Endothelial cell of umbilical vein (primary cell): ENCODE measurements around the gene SH3BP5.

Source experiments
- EZH2 ChIP-seq: IDR thresholded peaks from 2 replicates; pipeline ENCODE4 v1.6.1; 2012; ENCODE audit warnings: borderline replicate concordance, low read depth, mild to moderate bottlenecking, moderate library complexity, low read length, inconsistent platforms; ENCODE audit not compliant: severe bottlenecking
- FOS ChIP-seq: IDR thresholded peaks from 2 replicates; pipeline ENCODE4 v1.6.1; 2011; ENCODE audit warnings: mild to moderate bottlenecking, low read length, moderate library complexity, borderline replicate concordance; ENCODE audit not compliant: insufficient read depth
- MYC ChIP-seq: IDR thresholded peaks from one replicate; pipeline ENCODE4 v1.6.1; 2011; ENCODE audit warnings: mild to moderate bottlenecking, low read depth, low read length
- POLR2A ChIP-seq: IDR thresholded peaks from 2 replicates; pipeline ENCODE4 v1.6.1; 2012; ENCODE audit warnings: low read depth, mild to moderate bottlenecking, control low read depth, low read length
- TF ChIP-seq, protein P1 (sequence below), 2 donors: IDR thresholded peaks; 1 replicate in 1 of 2; 2 replicates in 1 of 2; pipeline ENCODE4 v1.5.1; 2011; ENCODE audit warnings: low read length in 2 of 2, mild to moderate bottlenecking in 2 of 2, moderate library complexity in 2 of 2, control low read depth in 1 of 2, inconsistent platforms in 1 of 2, low read depth in 1 of 2; ENCODE audit not compliant: insufficient read depth in 1 of 2; ENCODE audit errors: extremely low read depth in 1 of 2
- TF ChIP-seq, protein P2 (sequence below): IDR thresholded peaks from 2 replicates; pipeline ENCODE4 v1.6.1; 2011; ENCODE audit not compliant: insufficient read depth, insufficient read length

DNA sequence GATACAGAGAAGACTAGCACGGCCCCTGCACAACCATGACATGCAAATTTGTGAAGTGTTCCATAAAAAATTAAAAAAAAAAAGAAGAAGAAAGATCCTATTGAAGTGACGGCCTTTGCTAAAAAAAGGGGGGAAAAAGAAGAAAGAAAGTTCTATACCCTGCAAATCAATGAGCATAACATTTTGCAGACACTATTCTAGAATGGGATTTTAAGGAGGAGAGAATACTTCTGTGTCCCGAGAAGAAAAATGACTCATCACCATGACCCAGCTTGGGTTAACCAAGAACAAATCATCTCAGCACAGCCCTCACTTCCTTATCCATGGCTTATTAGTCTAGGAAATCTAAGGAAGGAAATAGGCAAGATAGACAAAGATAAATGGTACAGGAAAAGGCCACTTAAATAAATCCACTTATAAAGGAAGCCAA lies 7.4 kb upstream of the SH3BP5 start:
- TF ChIP-seq, protein P1, sequence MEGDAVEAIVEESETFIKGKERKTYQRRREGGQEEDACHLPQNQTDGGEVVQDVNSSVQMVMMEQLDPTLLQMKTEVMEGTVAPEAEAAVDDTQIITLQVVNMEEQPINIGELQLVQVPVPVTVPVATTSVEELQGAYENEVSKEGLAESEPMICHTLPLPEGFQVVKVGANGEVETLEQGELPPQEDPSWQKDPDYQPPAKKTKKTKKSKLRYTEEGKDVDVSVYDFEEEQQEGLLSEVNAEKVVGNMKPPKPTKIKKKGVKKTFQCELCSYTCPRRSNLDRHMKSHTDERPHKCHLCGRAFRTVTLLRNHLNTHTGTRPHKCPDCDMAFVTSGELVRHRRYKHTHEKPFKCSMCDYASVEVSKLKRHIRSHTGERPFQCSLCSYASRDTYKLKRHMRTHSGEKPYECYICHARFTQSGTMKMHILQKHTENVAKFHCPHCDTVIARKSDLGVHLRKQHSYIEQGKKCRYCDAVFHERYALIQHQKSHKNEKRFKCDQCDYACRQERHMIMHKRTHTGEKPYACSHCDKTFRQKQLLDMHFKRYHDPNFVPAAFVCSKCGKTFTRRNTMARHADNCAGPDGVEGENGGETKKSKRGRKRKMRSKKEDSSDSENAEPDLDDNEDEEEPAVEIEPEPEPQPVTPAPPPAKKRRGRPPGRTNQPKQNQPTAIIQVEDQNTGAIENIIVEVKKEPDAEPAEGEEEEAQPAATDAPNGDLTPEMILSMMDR (IDR thresholded peaks at IDR 0.05; ENCODE audit: extremely low read depth in 1 of 2, insufficient read depth in 1 of 2, low read depth in 1 of 2, low read length in 2 of 2): no peak
- no peak for TF ChIP-seq POLR2A
- TF ChIP-seq MYC: no peak
- no peak for TF ChIP-seq EZH2
- TF ChIP-seq, protein P2, sequence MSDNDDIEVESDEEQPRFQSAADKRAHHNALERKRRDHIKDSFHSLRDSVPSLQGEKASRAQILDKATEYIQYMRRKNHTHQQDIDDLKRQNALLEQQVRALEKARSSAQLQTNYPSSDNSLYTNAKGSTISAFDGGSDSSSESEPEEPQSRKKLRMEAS: no peak
- TF ChIP-seq FOS: peak; percentile 94
